Astrocyte (in vitro differentiated cells and primary cell): Measurements from ENCODE around the gene GTF3C1. TPM values are rescaled to one million over a fixed set of nuclear protein-coding genes. Genes with fewer than 3 reads are reported as not detected.

Source experiments
- DNase-seq: peaks from one replicate; pipeline ENCODE4 v3.0.0-alpha.2; 2010; ENCODE audit warnings: low read depth
- FAIRE-seq: peaks from 2 replicates; lab custom pipeline; 2011; peaks lifted over from hg19 to GRCh38; lab: Jason Lieb, UNC
- H2AFZ ChIP-seq: 2 replicates; pipeline ENCODE4 v1.6.0; 2012; ENCODE audit warnings: low read depth, low read length, inconsistent platforms
- H3K27ac ChIP-seq: 2 replicates; pipeline ENCODE4 v1.5.1; 2011; ENCODE audit warnings: low read depth, low read length, inconsistent platforms
- H3K27me3 ChIP-seq: 2 replicates; pipeline ENCODE4 v1.6.0; 2011; ENCODE audit warnings: low read length, inconsistent platforms; ENCODE audit not compliant: insufficient read depth
- H3K36me3 ChIP-seq: 2 replicates; pipeline ENCODE4 v1.5.1; 2011; ENCODE audit warnings: low read length, inconsistent platforms; ENCODE audit not compliant: insufficient read depth
- H3K4me1 ChIP-seq: 2 replicates; pipeline ENCODE4 v1.5.1; 2011; ENCODE audit warnings: low read length, inconsistent platforms; ENCODE audit not compliant: insufficient read depth
- H3K4me2 ChIP-seq: 2 replicates; pipeline ENCODE4 v1.6.0; 2012; ENCODE audit warnings: low read length, inconsistent platforms
- H3K4me3 ChIP-seq: 2 replicates; pipeline ENCODE4 v1.5.1; 2011; ENCODE audit warnings: low read depth, mild to moderate bottlenecking, low read length, inconsistent platforms; ENCODE audit not compliant: insufficient read depth
- H3K79me2 ChIP-seq: 2 replicates; pipeline ENCODE4 v1.6.0; 2012; ENCODE audit warnings: mild to moderate bottlenecking, low read length, inconsistent platforms; ENCODE audit not compliant: insufficient read depth
- H3K9ac ChIP-seq: 2 replicates; pipeline ENCODE4 v1.6.0; 2012; ENCODE audit warnings: mild to moderate bottlenecking, low read length, inconsistent platforms
- H3K9me3 ChIP-seq: 2 replicates; pipeline ENCODE4 v1.5.1; 2012; ENCODE audit warnings: low read depth, mild to moderate bottlenecking, low read length, inconsistent platforms; ENCODE audit not compliant: insufficient read depth
- H4K20me1 ChIP-seq: 2 replicates; pipeline ENCODE4 v1.6.0; 2012; ENCODE audit warnings: low read length, inconsistent platforms; ENCODE audit not compliant: insufficient read depth
- H3K27ac Mint-ChIP-seq: one replicate; pipeline ENCODE4 v1.8.0; 2021; ENCODE audit warnings: mild to moderate bottlenecking, mixed read lengths; ENCODE audit not compliant: unreplicated experiment
- H3K27me3 Mint-ChIP-seq: one replicate; pipeline ENCODE4 v1.8.0; 2021; ENCODE audit warnings: low read depth, mixed read lengths; ENCODE audit not compliant: unreplicated experiment
- H3K36me3 Mint-ChIP-seq: one replicate; pipeline ENCODE4 v1.8.0; 2021; ENCODE audit warnings: low read depth, mixed read lengths; ENCODE audit not compliant: unreplicated experiment
- H3K4me1 Mint-ChIP-seq: one replicate; pipeline ENCODE4 v1.8.0; 2021; ENCODE audit warnings: low read depth, mixed read lengths; ENCODE audit not compliant: unreplicated experiment
- H3K4me3 Mint-ChIP-seq: one replicate; pipeline ENCODE4 v1.8.0; 2021; ENCODE audit warnings: mild to moderate bottlenecking, moderate library complexity, mixed read lengths; ENCODE audit not compliant: unreplicated experiment
- H3K9me3 Mint-ChIP-seq: one replicate; pipeline ENCODE4 v1.8.0; 2021; ENCODE audit warnings: mild to moderate bottlenecking, mixed read lengths; ENCODE audit not compliant: unreplicated experiment
- EZH2 ChIP-seq: IDR thresholded peaks from 2 replicates; pipeline ENCODE4 v1.6.1; 2012; ENCODE audit warnings: mild to moderate bottlenecking, low read length, inconsistent platforms; ENCODE audit not compliant: insufficient read depth
- total RNA-seq: library from RNA; stranded (reverse); gene quantifications from 2 replicates; pipeline ENCODE4 v1.2.1, GENCODE V29; 2021
- TF ChIP-seq, protein P1 (sequence below): IDR thresholded peaks from 2 replicates; pipeline ENCODE4 v1.5.1; 2011; ENCODE audit warnings: low read depth, mild to moderate bottlenecking, inconsistent platforms, low read length, moderate library complexity; ENCODE audit not compliant: insufficient read depth

Gene GTF3C1
- total RNA-seq, 1 donor from 2014 or later, result 103 TPM

DNA sequence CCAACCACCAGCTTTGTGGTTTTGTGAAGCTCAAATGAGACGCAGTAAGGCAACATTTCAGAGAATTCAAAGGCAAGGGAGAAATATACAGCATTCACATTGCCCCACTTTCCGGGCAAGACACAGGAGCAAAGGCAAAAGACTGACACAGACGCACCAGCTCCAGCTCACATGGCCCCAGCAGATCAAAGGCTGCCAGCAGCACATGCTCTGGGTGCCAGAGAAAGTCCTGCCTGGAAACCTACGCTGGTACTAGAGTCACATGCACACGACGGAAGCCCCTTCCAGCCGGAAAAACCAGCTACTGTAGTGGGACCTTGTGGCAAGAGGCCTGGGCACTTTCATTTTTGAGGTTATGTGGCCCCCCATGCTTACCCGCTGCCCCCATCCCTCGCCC lies 50.1 kb downstream of the GTF3C1 start:
- DNase-seq (no peak), FAIRE-seq (no peak)
- no peak overlapping the region for H3K27ac ChIP-seq
- H3K9ac ChIP-seq, result no peak overlapping the region
- H3K4me3 Mint-ChIP-seq, result no peak overlapping the region
- no peak overlapping the region for H2AFZ ChIP-seq
- H3K4me1 Mint-ChIP-seq, result no peaks in the 10 kb centered on the region
- TF ChIP-seq EZH2, result no peak
- TF ChIP-seq, protein P1, sequence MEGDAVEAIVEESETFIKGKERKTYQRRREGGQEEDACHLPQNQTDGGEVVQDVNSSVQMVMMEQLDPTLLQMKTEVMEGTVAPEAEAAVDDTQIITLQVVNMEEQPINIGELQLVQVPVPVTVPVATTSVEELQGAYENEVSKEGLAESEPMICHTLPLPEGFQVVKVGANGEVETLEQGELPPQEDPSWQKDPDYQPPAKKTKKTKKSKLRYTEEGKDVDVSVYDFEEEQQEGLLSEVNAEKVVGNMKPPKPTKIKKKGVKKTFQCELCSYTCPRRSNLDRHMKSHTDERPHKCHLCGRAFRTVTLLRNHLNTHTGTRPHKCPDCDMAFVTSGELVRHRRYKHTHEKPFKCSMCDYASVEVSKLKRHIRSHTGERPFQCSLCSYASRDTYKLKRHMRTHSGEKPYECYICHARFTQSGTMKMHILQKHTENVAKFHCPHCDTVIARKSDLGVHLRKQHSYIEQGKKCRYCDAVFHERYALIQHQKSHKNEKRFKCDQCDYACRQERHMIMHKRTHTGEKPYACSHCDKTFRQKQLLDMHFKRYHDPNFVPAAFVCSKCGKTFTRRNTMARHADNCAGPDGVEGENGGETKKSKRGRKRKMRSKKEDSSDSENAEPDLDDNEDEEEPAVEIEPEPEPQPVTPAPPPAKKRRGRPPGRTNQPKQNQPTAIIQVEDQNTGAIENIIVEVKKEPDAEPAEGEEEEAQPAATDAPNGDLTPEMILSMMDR, result no peak
- H3K27me3 ChIP-seq, result no peaks in the 10 kb centered on the region
- no peak overlapping the region for H3K27ac Mint-ChIP-seq
- H3K79me2 ChIP-seq, result no peaks in the 10 kb centered on the region
- no peaks in the 10 kb centered on the region for H3K9me3 ChIP-seq
- peaks cover 15% of the 10 kb centered on the region for H3K4me1 ChIP-seq
- H3K36me3 ChIP-seq, result peaks cover 54% of the 10 kb centered on the region
- peaks cover 47% of the 10 kb centered on the region for H3K36me3 Mint-ChIP-seq
- H4K20me1 ChIP-seq, result peaks cover 3% of the 10 kb centered on the region
- H3K9me3 Mint-ChIP-seq, result no peaks in the 10 kb centered on the region
- no peak overlapping the region for H3K4me2 ChIP-seq
- H3K27me3 Mint-ChIP-seq, result no peaks in the 10 kb centered on the region
- no peak overlapping the region for H3K4me3 ChIP-seq

DNA sequence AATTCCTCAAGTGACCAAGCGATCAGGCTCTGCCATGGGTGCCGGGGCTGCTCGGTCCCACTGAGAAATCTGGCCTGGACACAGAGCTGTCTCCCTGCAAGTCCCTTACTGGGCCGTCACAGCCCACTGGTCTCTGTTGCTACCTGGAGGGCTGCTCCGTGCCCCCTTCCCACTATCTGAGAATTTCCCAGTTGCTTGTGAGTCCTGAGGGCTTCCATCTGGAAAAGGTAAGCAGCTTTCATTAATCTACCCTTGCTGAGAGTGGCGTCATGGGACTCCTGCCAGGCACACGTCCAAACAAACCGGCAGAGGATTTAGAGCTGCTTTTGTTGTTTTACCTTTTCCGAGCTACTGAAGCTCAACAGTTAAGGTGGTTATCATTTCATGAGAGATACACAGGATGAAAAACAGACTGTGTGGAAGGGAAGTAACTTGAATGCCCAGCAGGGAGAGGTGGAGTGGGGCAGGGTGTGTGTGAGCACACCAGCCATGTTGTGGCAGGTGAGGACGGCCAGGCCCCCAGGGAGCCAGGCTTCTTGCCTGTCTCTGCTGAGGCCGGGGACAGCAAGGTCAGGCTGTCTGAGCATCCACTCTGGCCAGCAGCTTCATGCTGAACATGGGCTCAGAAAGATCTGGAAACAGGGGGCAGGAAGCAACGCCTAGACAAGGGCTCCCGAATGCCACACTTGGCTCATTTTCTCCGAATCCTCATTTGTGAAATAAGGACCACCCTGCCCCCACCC lies 50.6 kb downstream of the GTF3C1 start:
- Histone ChIP-seq H3K4me2 (no peak overlapping the region), H4K20me1 (peaks cover 3% of the 10 kb centered on the region), H3K4me3 (no peak overlapping the region), H2AFZ (no peak overlapping the region), H3K27me3 (no peaks in the 10 kb centered on the region), H3K9me3 (no peaks in the 10 kb centered on the region), H3K9ac (no peak overlapping the region), H3K79me2 (no peaks in the 10 kb centered on the region), H3K36me3 (peaks cover 58% of the 10 kb centered on the region), H3K27ac (no peak overlapping the region), H3K4me1 (peaks cover 18% of the 10 kb centered on the region)
- no peaks in the 10 kb centered on the region for H3K9me3 Mint-ChIP-seq
- FAIRE-seq (no peak), DNase-seq (no peak)
- no peak overlapping the region for H3K27ac Mint-ChIP-seq
- H3K4me3 Mint-ChIP-seq, result no peak overlapping the region
- TF ChIP-seq, protein P1, result no peak
- TF ChIP-seq EZH2, result no peak
- H3K36me3 Mint-ChIP-seq, result peaks cover 47% of the 10 kb centered on the region
- H3K27me3 Mint-ChIP-seq, result no peaks in the 10 kb centered on the region
- no peaks in the 10 kb centered on the region for H3K4me1 Mint-ChIP-seq
